Large intestine (tissue), 3 donors: ENCODE data around the gene ALKBH6. TPM values are rescaled to one million over a fixed set of nuclear protein-coding genes. Genes with fewer than 3 reads are reported as not detected.
"Not testable (repeated sequence)": the region's sequence is repeated elsewhere in the genome, so short reads cannot be mapped to it uniquely, and the experiment has no call there.

Experiments used
- DNase-seq, 2 donors: peaks; one replicate each; pipeline versions ENCODE4 v3.0.0 to v3.0.0-alpha.2; 2013
- H3K27ac ChIP-seq: one replicate; pipeline ENCODE4 v1.5.1; 2013; ENCODE audit warnings: low read length
- H3K27me3 ChIP-seq: 2 replicates; pipeline ENCODE4 v1.6.1; 2013; ENCODE audit warnings: low read length; ENCODE audit not compliant: control insufficient read depth, insufficient read depth
- H3K36me3 ChIP-seq: 2 replicates; pipeline ENCODE4 v1.6.1; 2013; ENCODE audit warnings: low read length; ENCODE audit not compliant: control insufficient read depth, insufficient read depth
- H3K4me1 ChIP-seq: one replicate; pipeline ENCODE4 v1.6.1; 2013; ENCODE audit warnings: low read length; ENCODE audit not compliant: control insufficient read depth, insufficient read depth
- H3K4me3 ChIP-seq: one replicate; pipeline ENCODE4 v1.5.1; 2013; ENCODE audit warnings: low read length
- H3K9me3 ChIP-seq: one replicate; pipeline ENCODE4 v1.6.1; 2013; ENCODE audit warnings: mild to moderate bottlenecking, low read depth, low read length, moderate library complexity; ENCODE audit not compliant: control insufficient read depth
- WGBS: methylation state at CpG from one replicate; pipeline ENCODE4 v1.1.5; 2013; ENCODE audit warnings: low lambda C conversion rate; ENCODE audit not compliant: insufficient coverage; 5-methylcytosine and 5-hydroxymethylcytosine counted together
- polyA plus RNA-seq: library from polyadenylated mRNA; unstranded; fragments of 120-200 nt; gene quantifications from one replicate; pipeline ENCODE4 v1.2.1, GENCODE V29; 2013

Gene ALKBH6
- polyA plus RNA-seq, 1 donor: 13.8 TPM

DNA sequence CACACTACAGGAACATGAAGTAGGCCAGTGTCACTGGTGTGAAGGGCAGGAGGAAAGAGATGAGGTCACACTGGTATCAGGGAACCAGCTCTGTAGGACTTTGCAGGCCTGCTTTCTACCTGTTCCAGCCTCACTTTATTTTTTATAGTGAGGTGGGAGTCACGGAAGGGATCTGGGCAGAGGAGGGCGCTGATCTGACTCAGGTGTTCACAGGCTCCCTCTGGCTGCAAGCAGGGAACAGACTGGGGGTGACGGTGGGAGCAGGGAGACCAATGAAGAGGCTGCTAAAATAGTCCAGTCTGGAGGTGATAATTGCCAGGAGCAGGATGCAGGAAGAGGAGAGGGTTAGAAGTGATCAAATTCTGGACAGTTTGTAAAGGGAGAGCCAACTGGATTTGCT lies 37.2 kb upstream of the ALKBH6 start:
- peak in 1 of 2 donors; percentile 38 for DNase-seq
- H3K36me3 ChIP-seq: no peaks in the 10 kb centered on the region
- H3K27me3 ChIP-seq: no peaks in the 10 kb centered on the region
- H3K27ac ChIP-seq: no peak overlapping the region
- no CpG with 5 or more reads among the region's 3 CpGs for WGBS
- no peak overlapping the region for H3K4me3 ChIP-seq
- H3K9me3 ChIP-seq: no peaks in the 10 kb centered on the region
- peaks cover 12% of the 10 kb centered on the region for H3K4me1 ChIP-seq

DNA sequence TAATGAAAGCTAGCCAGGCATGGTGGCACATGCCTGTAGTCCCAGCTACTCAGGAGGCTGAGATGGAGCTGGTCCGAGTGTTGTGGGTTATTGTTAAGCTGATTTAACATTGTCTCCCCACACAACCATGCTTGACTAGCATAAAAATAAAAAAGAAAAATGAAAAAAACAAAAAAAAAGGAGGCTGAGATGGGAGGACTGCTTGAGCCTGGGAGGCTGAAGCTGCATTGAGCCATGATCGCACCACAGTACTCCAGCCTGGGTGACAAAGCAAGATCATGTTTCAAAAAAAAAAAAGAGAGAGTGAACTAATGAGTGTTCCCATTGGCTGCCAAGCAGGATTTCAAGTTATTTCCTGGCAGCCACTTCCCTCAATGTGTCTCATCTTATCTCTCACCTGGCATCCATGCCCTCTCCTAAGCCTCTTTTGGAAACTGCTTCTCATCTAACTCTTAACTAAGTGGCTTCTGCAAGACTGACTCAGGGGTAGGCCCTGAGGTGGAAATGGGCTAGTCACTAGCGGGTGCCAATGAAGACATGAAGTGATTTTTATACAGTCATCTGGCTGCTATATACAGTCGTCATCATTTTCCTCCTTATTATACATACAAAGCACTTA lies 35.2 kb upstream of the ALKBH6 start:
- Histone ChIP-seq H3K4me3 (no peak overlapping the region), H3K9me3 (no peaks in the 10 kb centered on the region), H3K4me1 (peaks cover 6% of the 10 kb centered on the region), H3K36me3 (no peaks in the 10 kb centered on the region), H3K27me3 (no peaks in the 10 kb centered on the region), H3K27ac (no peak overlapping the region)
- no CpG with 5 or more reads among the region's 4 CpGs for WGBS
- DNase-seq: no peak

- no peaks in the 10 kb centered on the region for H3K9me3 ChIP-seq
- no peaks in the 10 kb centered on the region for H3K36me3 ChIP-seq
- H3K27ac ChIP-seq: no peak overlapping the region
- DNase-seq: no peak
- no peaks in the 10 kb centered on the region for H3K27me3 ChIP-seq
- peaks cover 3% of the 10 kb centered on the region for H3K4me1 ChIP-seq
- H3K4me3 ChIP-seq: no peak overlapping the region
These were observed 33.8 kb upstream of the ALKBH6 start for GRCh38 chr19:36047835-36048234.

GRCh38 chr19:36046443-36047050 lies 32.5 kb upstream of the ALKBH6 start:
- no peaks in the 10 kb centered on the region for H3K4me1 ChIP-seq
- no peaks in the 10 kb centered on the region for H3K36me3 ChIP-seq
- H3K9me3 ChIP-seq: no peaks in the 10 kb centered on the region
- no peak overlapping the region for H3K27ac ChIP-seq
- H3K27me3 ChIP-seq: no peaks in the 10 kb centered on the region
- no peak for DNase-seq
- H3K4me3 ChIP-seq: no peak overlapping the region
- 83% methylated on average over 1 of the region's 5 CpGs for WGBS

- H3K4me3 ChIP-seq: no peak overlapping the region
- peaks cover 2% of the 10 kb centered on the region for H3K9me3 ChIP-seq
- WGBS: no CpG with 5 or more reads among the region's 2 CpGs
- DNase-seq: no peak
- no peaks in the 10 kb centered on the region for H3K27me3 ChIP-seq
- no peaks in the 10 kb centered on the region for H3K4me1 ChIP-seq
- peaks cover 2% of the 10 kb centered on the region for H3K36me3 ChIP-seq
- H3K27ac ChIP-seq: no peak overlapping the region
These were observed 29.9 kb upstream of the ALKBH6 start for GRCh38 chr19:36043952-36044351.

GRCh38 chr19:36041831-36042230 lies 27.8 kb upstream of the ALKBH6 start:
- no CpG with 5 or more reads among the region's 3 CpGs for WGBS
- H3K4me1 ChIP-seq: no peaks in the 10 kb centered on the region
- peak; percentile 35 to 45 for DNase-seq

DNA sequence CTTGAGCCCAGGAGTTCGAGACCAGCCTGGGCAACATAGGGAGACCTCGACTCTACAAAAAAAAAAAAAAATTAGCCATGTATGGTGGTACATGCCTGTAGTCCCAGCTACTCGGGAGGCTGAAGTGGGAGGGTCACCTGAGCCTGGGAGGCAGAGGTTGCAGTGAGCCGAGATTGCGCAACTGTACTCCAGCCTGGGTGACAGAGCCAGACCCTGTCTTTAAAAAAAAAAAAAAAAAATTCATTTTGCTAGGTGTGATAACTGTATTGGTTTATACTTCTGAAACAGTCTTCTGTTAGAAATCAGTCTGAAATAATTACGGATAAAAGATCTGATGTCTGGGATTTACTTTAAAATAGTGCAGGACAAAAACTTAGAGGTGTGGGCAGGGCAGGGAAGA lies 27.1 kb upstream of the ALKBH6 start:
- not testable (repeated sequence) for H3K4me1 ChIP-seq, H3K4me3 ChIP-seq, H3K27ac ChIP-seq, H3K36me3 ChIP-seq, H3K27me3 ChIP-seq, DNase-seq, H3K9me3 ChIP-seq
- no CpG with 5 or more reads among the region's 6 CpGs for WGBS

More at GRCh38 chr19:36041831-36042230, 27.8 kb upstream of the ALKBH6 start:
- H3K4me3 ChIP-seq: no peak overlapping the region
- H3K27ac ChIP-seq: no peak overlapping the region
- H3K36me3 ChIP-seq: peaks cover 2% of the 10 kb centered on the region
- H3K9me3 ChIP-seq: peaks cover 2% of the 10 kb centered on the region
- H3K27me3 ChIP-seq: no peaks in the 10 kb centered on the region

- H3K9me3 ChIP-seq: peaks cover 2% of the 10 kb centered on the region
- peaks cover 2% of the 10 kb centered on the region for H3K36me3 ChIP-seq
- H3K27ac ChIP-seq: no peak overlapping the region
- WGBS: no CpG with 5 or more reads among the region's 6 CpGs
- H3K4me1 ChIP-seq: no peaks in the 10 kb centered on the region
- no peaks in the 10 kb centered on the region for H3K27me3 ChIP-seq
- DNase-seq: no peak
- no peak overlapping the region for H3K4me3 ChIP-seq
These were observed 26.5 kb upstream of the ALKBH6 start for GRCh38 chr19:36040495-36040894.

DNA sequence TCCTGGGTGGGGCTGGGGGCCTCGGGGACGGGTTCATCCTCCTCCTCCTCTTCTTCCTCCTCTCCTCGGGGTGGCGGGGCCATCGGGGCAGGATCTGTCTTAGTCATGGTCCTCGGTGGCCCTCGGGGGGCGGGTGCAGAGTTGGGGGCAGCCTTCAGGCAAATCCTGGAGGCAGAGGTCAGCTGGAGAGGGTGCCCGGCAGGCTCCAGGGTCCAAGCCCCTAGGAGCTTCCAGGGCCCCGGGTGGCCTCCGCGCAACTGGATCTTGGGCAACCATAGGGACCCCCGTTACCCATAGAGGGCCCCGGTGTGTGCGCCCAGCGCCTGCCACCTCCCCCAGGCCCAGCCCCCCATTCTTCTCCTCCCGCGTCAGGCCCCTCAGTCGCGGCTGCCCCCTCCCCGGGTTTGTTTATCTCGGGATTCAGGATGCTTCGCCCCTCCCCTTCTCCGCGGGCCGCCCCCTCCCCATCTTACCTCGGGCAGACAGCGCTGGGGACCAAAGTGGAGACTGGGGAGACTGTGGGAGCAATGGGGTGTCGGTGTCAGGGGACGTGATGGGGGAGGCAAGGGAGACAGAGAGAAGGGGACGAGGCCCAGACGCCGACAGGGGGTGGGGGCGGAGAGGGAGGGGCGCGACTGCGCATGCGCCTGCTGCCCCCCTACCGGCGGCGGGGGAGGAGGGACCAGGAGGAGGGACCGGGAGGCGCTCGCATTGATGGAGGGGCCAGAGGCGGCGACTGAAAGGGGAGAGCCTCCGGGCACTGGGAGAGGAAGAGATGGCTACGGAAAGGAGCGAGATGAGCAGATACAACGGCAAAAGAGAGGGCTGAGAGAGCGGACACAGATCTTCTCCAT lies 18.5 kb upstream of the ALKBH6 start, which contains the start of gene CLIP3:
TSS of gene CLIP3 (minus strand) at position 623 of the 854 bp plus-strand sequence. CDS start at position 107, 516 bp downstream.
- Histone ChIP-seq H3K4me3 (peak within 1 kb of the TSS; percentile 51), H3K27me3 (no peaks in the 10 kb centered on the region), H3K9me3 (no peaks in the 10 kb centered on the region), H3K27ac (no peak within 1 kb of the TSS), H3K4me1 (peaks cover 5% of the 10 kb centered on the region), H3K36me3 (peaks cover 7% of the 10 kb centered on the region)
- no CpG with 5 or more reads among the region's 51 CpGs for WGBS
- peak in 1 of 2 donors; percentile 50 for DNase-seq

DNA sequence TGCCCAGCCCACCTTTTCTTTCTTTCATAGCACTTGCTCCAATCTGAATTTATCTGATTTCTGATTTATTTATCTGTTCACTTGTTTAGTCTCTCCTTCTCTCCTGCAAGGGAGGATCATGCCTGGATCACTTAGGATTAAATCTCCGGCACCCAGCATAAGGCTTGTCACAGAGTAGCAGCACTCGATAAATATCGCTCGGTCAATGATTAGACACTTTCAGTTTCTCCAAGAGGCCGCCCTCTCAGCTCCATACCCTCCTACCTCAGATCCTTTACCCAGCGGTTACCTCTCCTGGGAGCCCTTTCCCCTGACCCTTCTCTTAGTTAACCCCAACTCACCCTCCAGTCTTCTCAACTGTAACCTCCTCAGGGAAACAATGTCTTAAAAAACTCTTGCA lies 17.3 kb upstream of the ALKBH6 start:
- WGBS: no CpG with 5 or more reads among the region's 6 CpGs
- peaks cover 15% of the 10 kb centered on the region for H3K36me3 ChIP-seq
- H3K4me1 ChIP-seq: peaks cover 5% of the 10 kb centered on the region
- no peak overlapping the region for H3K27ac ChIP-seq
- H3K27me3 ChIP-seq: no peaks in the 10 kb centered on the region
- peaks cover 3% of the 10 kb centered on the region for H3K9me3 ChIP-seq
- DNase-seq: peak in 1 of 2 donors; percentile 22
- no peak overlapping the region for H3K4me3 ChIP-seq
